ENCODE data around the gene SNRK.

The SNRK gene

GRCh38 chr3:43286115-43286840 is at the start of gene SNRK:
SNRK (plus strand) TSS chr3:43286540; CDS start chr3:43303204, 16,664 bp downstream.
- no peak for FAIRE-seq

- FAIRE-seq: no peak
These were observed 47.5 kb upstream of the SNRK start for GRCh38 chr3:43238801-43239200.

GRCh38 chr3:43239755-43240154 is 46.6 kb upstream of the SNRK start:
- no peak for FAIRE-seq

- no peak for FAIRE-seq
These were observed 42.5 kb upstream of the SNRK start for GRCh38 chr3:43243590-43244587.

- FAIRE-seq: no peak
These were observed 41.6 kb upstream of the SNRK start for GRCh38 chr3:43244694-43245093.

GRCh38 chr3:43246976-43247375 is 39.4 kb upstream of the SNRK start:
- FAIRE-seq: no peak

- FAIRE-seq: no peak
These were observed 38.7 kb upstream of the SNRK start for GRCh38 chr3:43247561-43248184.

- FAIRE-seq: no peak
These were observed 38.2 kb upstream of the SNRK start for GRCh38 chr3:43248185-43248583.

GRCh38 chr3:43248973-43249372 is 37.4 kb upstream of the SNRK start:
- no peak for FAIRE-seq

- FAIRE-seq: no peak
These were observed 36.9 kb upstream of the SNRK start for GRCh38 chr3:43249405-43249804.

GRCh38 chr3:43253294-43253693 is 33.0 kb upstream of the SNRK start:
- FAIRE-seq: no peak

- no peak for FAIRE-seq
These were observed 32.2 kb upstream of the SNRK start for GRCh38 chr3:43254125-43254524.

- no peak for FAIRE-seq
These were observed 30.7 kb upstream of the SNRK start for GRCh38 chr3:43255662-43256061.

GRCh38 chr3:43256714-43257461 is 29.5 kb upstream of the SNRK start:
- no peak for FAIRE-seq

- FAIRE-seq: no peak
These were observed 28.5 kb upstream of the SNRK start for GRCh38 chr3:43257850-43258249.

- FAIRE-seq: no peak
These were observed 26.7 kb upstream of the SNRK start for GRCh38 chr3:43259626-43260025.

GRCh38 chr3:43260412-43260811 is 25.9 kb upstream of the SNRK start:
- FAIRE-seq: no peak

GRCh38 chr3:43262194-43262593 is 24.1 kb upstream of the SNRK start:
- no peak for FAIRE-seq

- FAIRE-seq: no peak
These were observed 19.9 kb upstream of the SNRK start for GRCh38 chr3:43266451-43266850.

GRCh38 chr3:43266995-43267394 is 19.3 kb upstream of the SNRK start:
- no peak for FAIRE-seq

- no peak for FAIRE-seq
These were observed 17.7 kb upstream of the SNRK start for GRCh38 chr3:43268636-43269035.

- FAIRE-seq: no peak
These were observed 16.3 kb upstream of the SNRK start for GRCh38 chr3:43270078-43270477.

- FAIRE-seq: no peak
These were observed 12.9 kb upstream of the SNRK start for GRCh38 chr3:43273416-43273815.

Data from A204.1 (cell line).